GM12874 (cell line): ENCODE data around the gene MIPOL1.

Experiments used
- TF ChIP-seq, protein P1 (sequence below): IDR thresholded peaks from 2 replicates; pipeline ENCODE4 v1.5.1; 2011; ENCODE audit warnings: low read depth, mild to moderate bottlenecking, control low read depth, low read length, moderate library complexity; ENCODE audit not compliant: insufficient read depth

Gene MIPOL1

DNA sequence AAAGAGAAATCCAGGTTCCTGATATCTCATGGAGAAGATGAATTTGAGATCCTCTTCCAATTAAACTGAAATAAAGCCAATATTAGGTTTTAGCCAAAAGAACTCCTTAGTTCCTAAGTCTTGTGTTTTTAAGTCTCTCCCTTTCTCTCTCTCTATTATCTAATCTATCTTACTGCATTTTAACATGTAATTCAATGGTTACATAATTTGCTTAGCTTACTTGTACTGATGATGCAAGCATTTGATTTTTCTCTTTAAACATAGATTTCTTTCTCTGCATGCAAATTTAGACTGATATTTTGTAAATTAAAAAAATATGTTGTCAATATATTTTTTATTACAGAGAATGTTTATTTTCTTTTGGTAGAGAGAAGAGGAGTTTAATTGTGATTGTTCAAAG lies 78.2 kb downstream of the MIPOL1 start:
- TF ChIP-seq, protein P1, sequence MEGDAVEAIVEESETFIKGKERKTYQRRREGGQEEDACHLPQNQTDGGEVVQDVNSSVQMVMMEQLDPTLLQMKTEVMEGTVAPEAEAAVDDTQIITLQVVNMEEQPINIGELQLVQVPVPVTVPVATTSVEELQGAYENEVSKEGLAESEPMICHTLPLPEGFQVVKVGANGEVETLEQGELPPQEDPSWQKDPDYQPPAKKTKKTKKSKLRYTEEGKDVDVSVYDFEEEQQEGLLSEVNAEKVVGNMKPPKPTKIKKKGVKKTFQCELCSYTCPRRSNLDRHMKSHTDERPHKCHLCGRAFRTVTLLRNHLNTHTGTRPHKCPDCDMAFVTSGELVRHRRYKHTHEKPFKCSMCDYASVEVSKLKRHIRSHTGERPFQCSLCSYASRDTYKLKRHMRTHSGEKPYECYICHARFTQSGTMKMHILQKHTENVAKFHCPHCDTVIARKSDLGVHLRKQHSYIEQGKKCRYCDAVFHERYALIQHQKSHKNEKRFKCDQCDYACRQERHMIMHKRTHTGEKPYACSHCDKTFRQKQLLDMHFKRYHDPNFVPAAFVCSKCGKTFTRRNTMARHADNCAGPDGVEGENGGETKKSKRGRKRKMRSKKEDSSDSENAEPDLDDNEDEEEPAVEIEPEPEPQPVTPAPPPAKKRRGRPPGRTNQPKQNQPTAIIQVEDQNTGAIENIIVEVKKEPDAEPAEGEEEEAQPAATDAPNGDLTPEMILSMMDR = no peak

DNA sequence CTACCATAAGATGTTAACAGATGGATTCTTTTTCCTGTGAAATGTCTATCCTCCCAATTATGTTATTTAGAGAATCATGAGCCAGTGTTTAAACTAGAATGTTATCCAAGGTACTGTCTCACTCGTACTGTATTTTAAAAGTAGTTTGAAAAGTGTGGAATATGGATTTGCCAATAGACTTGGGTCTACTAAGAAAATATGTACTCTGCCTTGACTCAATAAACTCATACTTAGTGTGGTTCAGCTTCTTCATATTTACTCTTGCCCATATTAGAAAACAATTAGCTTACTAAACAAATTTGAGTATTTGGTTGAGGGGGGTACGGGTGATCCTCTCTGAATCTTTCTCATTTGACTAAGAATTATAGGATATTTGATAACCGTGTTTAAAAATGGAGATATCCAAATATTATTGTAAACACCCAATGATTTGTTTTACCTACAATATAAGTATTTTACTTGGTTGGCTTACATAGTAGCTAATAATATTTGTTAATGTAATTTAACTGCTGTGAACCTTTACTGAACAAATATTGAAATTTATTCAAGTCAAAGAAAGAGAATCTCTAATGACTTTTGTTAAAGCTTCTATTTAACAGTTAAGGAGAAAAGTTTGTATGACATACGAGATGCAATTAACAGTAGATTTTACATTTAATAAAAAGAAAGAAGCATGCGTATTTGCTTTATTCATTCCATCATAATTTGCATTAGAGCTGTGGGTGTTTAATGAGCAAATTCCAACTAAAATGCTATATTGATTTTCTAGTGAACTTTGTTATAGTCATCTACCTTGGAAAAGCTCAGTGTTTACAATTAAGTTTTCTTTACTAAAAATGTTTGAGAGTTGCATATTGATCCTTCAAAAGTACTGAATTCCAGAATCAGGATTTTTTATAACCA lies 81.2 kb downstream of the MIPOL1 start:
- TF ChIP-seq, protein P1 = no peak

DNA sequence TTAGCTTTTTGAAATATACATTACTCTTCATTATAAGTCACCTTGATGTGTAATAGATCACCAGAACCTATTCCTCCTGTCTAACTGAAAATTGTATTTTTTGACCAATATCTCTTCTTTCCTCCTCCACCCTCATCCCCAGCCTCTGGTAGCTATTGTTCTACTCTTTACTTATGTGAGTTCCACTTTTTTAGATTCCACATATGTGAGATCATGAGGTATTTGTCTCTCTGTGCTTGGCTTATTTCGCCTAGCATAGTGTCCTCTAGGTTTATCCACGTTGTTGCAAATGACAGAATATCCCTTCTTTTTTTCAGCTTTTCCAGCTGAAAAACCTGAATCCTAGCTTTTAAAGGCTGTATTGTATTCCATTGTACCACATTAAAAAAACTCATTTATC lies 82.1 kb downstream of the MIPOL1 start:
- TF ChIP-seq, protein P1 = no peak

DNA sequence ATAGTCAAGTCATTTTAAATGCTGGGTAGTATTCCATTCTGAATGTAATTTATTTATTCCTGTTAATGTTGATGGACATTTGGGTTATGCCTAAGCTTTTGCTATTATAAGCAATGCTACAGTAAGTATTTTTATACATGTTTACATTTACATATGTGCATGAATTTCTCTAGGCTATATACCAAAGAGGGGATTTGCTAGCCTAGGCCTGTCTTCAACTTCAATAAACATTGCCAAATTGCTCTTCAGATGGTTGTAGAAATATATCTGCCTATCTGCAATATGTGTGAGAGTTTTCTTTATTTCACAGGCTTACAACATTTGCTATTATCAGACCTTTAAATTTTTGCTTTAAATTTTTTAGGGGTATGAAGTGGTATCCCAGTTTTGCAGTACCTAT lies 87.0 kb downstream of the MIPOL1 start:
- TF ChIP-seq, protein P1 = no peak

DNA sequence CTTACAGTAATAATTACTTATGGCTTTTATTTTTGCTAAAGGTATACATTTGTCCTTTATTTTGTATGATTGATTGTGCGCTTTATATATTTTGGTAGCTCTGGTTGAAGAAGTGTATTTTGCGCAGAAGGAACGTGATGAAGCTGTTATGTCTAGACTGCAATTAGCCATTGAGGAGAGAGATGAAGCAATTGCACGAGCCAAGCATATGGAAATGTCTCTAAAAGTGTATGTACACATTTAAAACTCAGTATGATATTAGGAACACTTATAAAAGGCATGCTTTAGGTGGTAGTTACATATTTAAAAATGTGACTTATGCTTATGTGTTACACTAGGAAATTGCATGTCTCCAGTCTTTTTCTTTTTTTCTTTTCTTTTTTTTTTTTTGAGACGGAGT lies 87.5 kb downstream of the MIPOL1 start:
- TF ChIP-seq, protein P1 = no peak

DNA sequence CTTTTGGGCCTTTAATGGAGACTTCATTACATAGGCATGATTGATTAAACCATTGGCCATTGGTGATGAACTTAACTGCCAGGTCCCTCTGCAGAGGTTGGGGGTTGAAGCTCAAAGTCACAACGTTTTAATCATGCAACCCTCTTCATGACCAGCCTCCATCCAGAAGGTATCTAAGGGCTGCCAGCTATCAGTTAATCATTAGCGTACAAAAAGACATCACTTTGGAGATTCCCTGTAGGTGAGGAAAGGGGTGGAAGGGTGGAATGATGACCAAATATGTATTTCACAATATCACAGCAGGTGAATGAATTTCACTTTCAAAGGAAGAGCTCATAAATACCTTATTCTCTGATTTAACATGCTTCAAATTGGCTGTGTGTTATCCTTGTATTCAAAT lies 92.0 kb downstream of the MIPOL1 start:
- TF ChIP-seq, protein P1 = no peak

DNA sequence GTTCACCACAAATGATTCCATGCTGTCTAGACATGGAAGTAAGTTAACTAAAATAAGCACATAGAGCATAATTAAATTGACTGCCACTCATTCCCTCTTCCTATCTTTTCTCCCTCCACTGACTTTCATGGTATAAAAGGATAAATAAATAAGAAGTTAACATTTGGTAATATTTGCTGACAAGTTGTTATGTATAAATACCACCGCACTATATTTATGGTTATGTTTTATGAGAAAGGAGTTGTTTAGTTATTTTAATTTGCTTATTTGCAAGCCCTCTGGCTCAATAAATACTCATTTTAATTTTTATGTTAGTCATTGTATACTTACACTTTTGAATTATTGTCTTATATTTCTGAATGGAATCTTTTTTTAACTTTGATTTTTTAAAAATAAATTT lies 113.5 kb downstream of the MIPOL1 start:
- TF ChIP-seq, protein P1 = no peak
